Measurements from ENCODE around the gene UPK3A.
A peak's percentile ranks its signal among the peaks of the same experiment; 100 is the strongest.
"Not testable (repeated sequence)": the region's sequence is repeated elsewhere in the genome, so short reads cannot be mapped to it uniquely, and the experiment has no call there.

UPK3A gene

GRCh38 chr22:45310331-45310976 is 25.7 kb downstream of the UPK3A start:
- no peak for DNase-seq

- no peak for DNase-seq
Observed at GRCh38 chr22:45310977-45311531, 26.3 kb downstream of the UPK3A start.

GRCh38 chr22:45312415-45312814 is 27.7 kb downstream of the UPK3A start:
- no peak for DNase-seq

- DNase-seq: no peak
Observed at GRCh38 chr22:45312856-45313255, 28.1 kb downstream of the UPK3A start.

- DNase-seq: no peak
Observed at GRCh38 chr22:45314054-45314721, 29.4 kb downstream of the UPK3A start.

- no peak for DNase-seq
Observed at GRCh38 chr22:45314786-45315185, 30.0 kb downstream of the UPK3A start.

GRCh38 chr22:45316796-45317526 is 32.2 kb downstream of the UPK3A start:
- no peak for DNase-seq

GRCh38 chr22:45317551-45318167 is 32.9 kb downstream of the UPK3A start:
- DNase-seq: peak; percentile 48

GRCh38 chr22:45318168-45318557 is 33.4 kb downstream of the UPK3A start:
- peak; percentile 54 for DNase-seq

- DNase-seq: no peak
Observed at GRCh38 chr22:45318558-45319323, 34.0 kb downstream of the UPK3A start.

- no peak for DNase-seq
Observed at GRCh38 chr22:45319324-45319685, 34.6 kb downstream of the UPK3A start.

GRCh38 chr22:45320357-45320976 is 35.7 kb downstream of the UPK3A start:
- no peak for DNase-seq

- DNase-seq: no peak
Observed at GRCh38 chr22:45321827-45322226, 37.1 kb downstream of the UPK3A start.

- DNase-seq: no peak
Observed at GRCh38 chr22:45322873-45323525, 38.2 kb downstream of the UPK3A start.

- DNase-seq: no peak
Observed at GRCh38 chr22:45323695-45324094, 38.9 kb downstream of the UPK3A start.

GRCh38 chr22:45324311-45324711 is 39.6 kb downstream of the UPK3A start:
- DNase-seq: no peak

- not testable (repeated sequence) for DNase-seq
Observed at GRCh38 chr22:45328261-45328660, 43.5 kb downstream of the UPK3A start.

- DNase-seq: peak; percentile 70
Observed at GRCh38 chr22:45328822-45329529, 44.2 kb downstream of the UPK3A start.

- DNase-seq: peak; percentile 89
Observed at GRCh38 chr22:45329530-45329936, 44.8 kb downstream of the UPK3A start.

- DNase-seq: no peak
Observed at GRCh38 chr22:45330548-45330947, 45.8 kb downstream of the UPK3A start.

- no peak for DNase-seq
Observed at GRCh38 chr22:45331486-45331885, 46.7 kb downstream of the UPK3A start.
